CD14-positive monocyte (primary cell): ENCODE data around the gene ST3GAL2. TPM values are rescaled to one million over a fixed set of nuclear protein-coding genes. Genes with fewer than 3 reads are reported as not detected.

Experiments
- DNase-seq, 3 donors: peaks; one replicate each; pipeline ENCODE4 v3.0.0-alpha.2; 2011 to 2022
- H2AFZ ChIP-seq: 2 replicates; pipeline ENCODE4 v1.6.0; 2012; ENCODE audit warnings: mild to moderate bottlenecking, low read depth, low read length, inconsistent platforms; ENCODE audit not compliant: insufficient read depth, poor library complexity, severe bottlenecking
- H3K27ac ChIP-seq, 2 donors: 1 replicate in 1 of 2; 2 replicates in 1 of 2; pipeline ENCODE4 v1.5.1; 2012 to 2013; ENCODE audit warnings: low read length in 2 of 2, control low read depth in 1 of 2, inconsistent platforms in 1 of 2, low read depth in 1 of 2, mild to moderate bottlenecking in 1 of 2
- H3K27me3 ChIP-seq, 2 donors: one replicate each; pipeline versions ENCODE4 v1.6.0 to v1.6.1; 2011 to 2013; ENCODE audit warnings: low read length in 2 of 2; ENCODE audit not compliant: control insufficient read depth in 2 of 2, insufficient read depth in 2 of 2
- H3K36me3 ChIP-seq, 2 donors: replicated peaks in 1 of 2; 1 replicate in 1 of 2; 2 replicates in 1 of 2; pipeline versions ENCODE4 v1.5.1 to v1.6.1; 2012 to 2013; ENCODE audit warnings: low read length in 2 of 2, control low read depth in 1 of 2, inconsistent platforms in 1 of 2, mild to moderate bottlenecking in 1 of 2; ENCODE audit not compliant: insufficient read depth in 2 of 2, control insufficient read depth in 1 of 2
- H3K4me1 ChIP-seq, 2 donors: 1 replicate in 1 of 2; 2 replicates in 1 of 2; pipeline versions ENCODE4 v1.5.1 to v1.6.1; 2012 to 2013; ENCODE audit warnings: low read length in 2 of 2, control low read depth in 1 of 2, inconsistent platforms in 1 of 2, mild to moderate bottlenecking in 1 of 2, moderate library complexity in 1 of 2; ENCODE audit not compliant: insufficient read depth in 2 of 2, control insufficient read depth in 1 of 2
- H3K4me2 ChIP-seq: replicated peaks from 2 replicates; pipeline ENCODE3; 2012; ENCODE audit warnings: low read length, moderate library complexity, mild to moderate bottlenecking; ENCODE audit not compliant: poor library complexity, severe bottlenecking; ENCODE audit errors: extremely low read depth
- H3K4me3 ChIP-seq, 3 experiments: fragments of 200-600 bp in 1 of 3; sonication (generic) in 1 of 3; replicated peaks in 1 of 3; 1 replicate in 2 of 3; 2 replicates in 1 of 3; pipeline ENCODE4 v1.5.1; 2011 to 2013; ENCODE audit warnings: low read length in 3 of 3, mild to moderate bottlenecking in 3 of 3, control low read depth in 2 of 3, low read depth in 2 of 3, inconsistent platforms in 1 of 3, moderate library complexity in 1 of 3
- H3K79me2 ChIP-seq: 2 replicates; pipeline ENCODE4 v1.6.0; 2012; ENCODE audit warnings: mild to moderate bottlenecking, control low read depth, inconsistent platforms, low read length, moderate library complexity; ENCODE audit not compliant: insufficient read depth
- H3K9ac ChIP-seq: 2 replicates; pipeline ENCODE4 v1.6.0; 2017; ENCODE audit warnings: low read length, mild to moderate bottlenecking; ENCODE audit not compliant: insufficient read depth, poor library complexity, severe bottlenecking
- H3K9me3 ChIP-seq, 2 donors: replicated peaks in 1 of 2; 1 replicate in 1 of 2; 2 replicates in 1 of 2; pipeline versions ENCODE4 v1.5.1 to v1.6.1; 2012 to 2013; ENCODE audit warnings: low read length in 2 of 2, control low read depth in 1 of 2; ENCODE audit not compliant: control insufficient read depth in 1 of 2, insufficient read depth in 1 of 2
- H4K20me1 ChIP-seq: 2 replicates; pipeline ENCODE4 v1.6.0; 2012; ENCODE audit warnings: mild to moderate bottlenecking, low read length, control low read depth, moderate library complexity; ENCODE audit not compliant: insufficient read depth
- H3K27ac Mint-ChIP-seq, 7 donors: one replicate each; pipeline ENCODE4 v1.8.0; 2020; ENCODE audit warnings: mild to moderate bottlenecking in 7 of 7, mixed read lengths in 7 of 7, moderate library complexity in 6 of 7, inconsistent platforms in 2 of 7
- H3K27me3 Mint-ChIP-seq, 3 donors: one replicate each; pipeline ENCODE4 v1.8.0; 2021 to 2022; ENCODE audit warnings: low read depth in 3 of 3, mild to moderate bottlenecking in 3 of 3, mixed read lengths in 3 of 3, moderate library complexity in 3 of 3, inconsistent platforms in 1 of 3
- H3K36me3 Mint-ChIP-seq, 2 donors: one replicate each; pipeline ENCODE4 v1.8.0; 2020; ENCODE audit warnings: mixed read lengths in 2 of 2, inconsistent platforms in 1 of 2, mild to moderate bottlenecking in 1 of 2
- H3K4me1 Mint-ChIP-seq: one replicate; pipeline ENCODE4 v1.8.0; 2020; ENCODE audit warnings: mild to moderate bottlenecking, mixed read lengths
- H3K4me3 Mint-ChIP-seq, 2 donors: one replicate each; pipeline ENCODE4 v1.8.0; 2020; ENCODE audit warnings: mild to moderate bottlenecking in 2 of 2, mixed read lengths in 2 of 2, moderate library complexity in 1 of 2
- H3K9me3 Mint-ChIP-seq, 7 donors: one replicate each; pipeline ENCODE4 v1.8.0; 2020 to 2022; ENCODE audit warnings: mixed read lengths in 7 of 7, mild to moderate bottlenecking in 6 of 7, moderate library complexity in 6 of 7, inconsistent platforms in 2 of 7
- WGBS: methylation state at CpG from one replicate; pipeline ENCODE4 v1.1.5; 2013; ENCODE audit warnings: missing lambda C conversion rate; ENCODE audit not compliant: insufficient coverage; 5-methylcytosine and 5-hydroxymethylcytosine counted together
- intact Hi-C, 2 donors: fragments of 100-400 bp; cut with micrococcal nuclease; formaldehyde crosslinking; loops; one replicate each; pipeline versions ENCODE4 v1.15.0 to v1.15.1; 2023
- polyA plus RNA-seq, 3 donors: library from polyadenylated mRNA; depleted of rRNA in 1 of 3; unstranded in 2 of 3; stranded (reverse) in 1 of 3; fragments of 300-500 nt in 2 of 3; fragments of >200 nt in 1 of 3; fragmentation: Illumina TruSeq in 2 of 3; gene quantifications; 1 replicate in 2 of 3; 2 replicates in 1 of 3; pipeline ENCODE4 v1.2.3, GENCODE V29; 2012 to 2021
- TF ChIP-seq, protein P1 (sequence below): fragments of 200-600 bp; IDR thresholded peaks from one replicate; pipeline ENCODE4 v1.8.0; 2022; ENCODE audit warnings: antibody characterized with exemption, mild to moderate bottlenecking

The ST3GAL2 gene
- polyA plus RNA-seq, 3 donors, result 13.5 to 20.0 (median 18.4) TPM

DNA sequence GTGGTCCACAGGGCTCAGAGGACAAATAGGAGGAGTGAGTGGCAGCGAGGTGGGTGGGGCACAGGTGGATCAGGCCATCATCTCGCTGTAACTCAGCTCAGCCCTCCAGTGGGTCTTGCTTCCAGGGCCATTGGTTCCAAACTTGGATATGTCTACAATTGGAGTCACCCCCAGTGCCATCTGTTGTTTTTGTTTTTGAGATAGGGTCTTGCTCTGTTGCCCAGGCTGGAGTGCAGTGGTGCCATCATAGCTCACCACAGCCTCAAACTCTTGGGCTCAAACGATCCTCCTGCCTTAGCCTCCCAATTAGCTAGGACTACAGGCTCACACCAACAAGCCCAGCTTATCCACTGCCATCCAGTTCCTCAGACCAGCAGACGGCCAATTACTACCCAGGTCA is 46.3 kb downstream of the ST3GAL2 start:
- peaks cover 0 to 4% of the 10 kb centered on the region in 2 donors for H3K4me1 ChIP-seq
- no peaks in the 10 kb centered on the region for H3K9me3 ChIP-seq
- peaks cover 35 to 75% of the 10 kb centered on the region in 2 donors for H3K36me3 Mint-ChIP-seq
- H3K36me3 ChIP-seq, result peaks cover 10 to 69% of the 10 kb centered on the region in 2 donors
- H2AFZ ChIP-seq, result no peak overlapping the region
- H3K4me2 ChIP-seq, result no peak overlapping the region
- DNase-seq, result no peak
- H3K27me3 Mint-ChIP-seq, result peaks cover 0 to 2% (median 0%) of the 10 kb centered on the region in 3 donors
- no peaks in the 10 kb centered on the region for H3K27me3 ChIP-seq
- no peak overlapping the region for H3K4me3 ChIP-seq
- TF ChIP-seq, protein P1, sequence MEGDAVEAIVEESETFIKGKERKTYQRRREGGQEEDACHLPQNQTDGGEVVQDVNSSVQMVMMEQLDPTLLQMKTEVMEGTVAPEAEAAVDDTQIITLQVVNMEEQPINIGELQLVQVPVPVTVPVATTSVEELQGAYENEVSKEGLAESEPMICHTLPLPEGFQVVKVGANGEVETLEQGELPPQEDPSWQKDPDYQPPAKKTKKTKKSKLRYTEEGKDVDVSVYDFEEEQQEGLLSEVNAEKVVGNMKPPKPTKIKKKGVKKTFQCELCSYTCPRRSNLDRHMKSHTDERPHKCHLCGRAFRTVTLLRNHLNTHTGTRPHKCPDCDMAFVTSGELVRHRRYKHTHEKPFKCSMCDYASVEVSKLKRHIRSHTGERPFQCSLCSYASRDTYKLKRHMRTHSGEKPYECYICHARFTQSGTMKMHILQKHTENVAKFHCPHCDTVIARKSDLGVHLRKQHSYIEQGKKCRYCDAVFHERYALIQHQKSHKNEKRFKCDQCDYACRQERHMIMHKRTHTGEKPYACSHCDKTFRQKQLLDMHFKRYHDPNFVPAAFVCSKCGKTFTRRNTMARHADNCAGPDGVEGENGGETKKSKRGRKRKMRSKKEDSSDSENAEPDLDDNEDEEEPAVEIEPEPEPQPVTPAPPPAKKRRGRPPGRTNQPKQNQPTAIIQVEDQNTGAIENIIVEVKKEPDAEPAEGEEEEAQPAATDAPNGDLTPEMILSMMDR, result no peak
- H3K27ac Mint-ChIP-seq, result no peak overlapping the region
- no peak overlapping the region for H3K9ac ChIP-seq
- H3K4me1 Mint-ChIP-seq, result peaks cover 4% of the 10 kb centered on the region
- WGBS, result 100% methylated on average over 2 of the region's 4 CpGs
- no peak overlapping the region for H3K4me3 Mint-ChIP-seq
- H3K27ac ChIP-seq, result no peak overlapping the region
- intact Hi-C loops, result loop anchor here in 1 of 2 donors (5.0 kb wide), 1 partner anchor 45 kb away; the partner anchor contains the start of gene ST3GAL2
- no peaks in the 10 kb centered on the region for H3K79me2 ChIP-seq
- peaks cover 4% of the 10 kb centered on the region for H4K20me1 ChIP-seq
- no peaks in the 10 kb centered on the region for H3K9me3 Mint-ChIP-seq

DNA sequence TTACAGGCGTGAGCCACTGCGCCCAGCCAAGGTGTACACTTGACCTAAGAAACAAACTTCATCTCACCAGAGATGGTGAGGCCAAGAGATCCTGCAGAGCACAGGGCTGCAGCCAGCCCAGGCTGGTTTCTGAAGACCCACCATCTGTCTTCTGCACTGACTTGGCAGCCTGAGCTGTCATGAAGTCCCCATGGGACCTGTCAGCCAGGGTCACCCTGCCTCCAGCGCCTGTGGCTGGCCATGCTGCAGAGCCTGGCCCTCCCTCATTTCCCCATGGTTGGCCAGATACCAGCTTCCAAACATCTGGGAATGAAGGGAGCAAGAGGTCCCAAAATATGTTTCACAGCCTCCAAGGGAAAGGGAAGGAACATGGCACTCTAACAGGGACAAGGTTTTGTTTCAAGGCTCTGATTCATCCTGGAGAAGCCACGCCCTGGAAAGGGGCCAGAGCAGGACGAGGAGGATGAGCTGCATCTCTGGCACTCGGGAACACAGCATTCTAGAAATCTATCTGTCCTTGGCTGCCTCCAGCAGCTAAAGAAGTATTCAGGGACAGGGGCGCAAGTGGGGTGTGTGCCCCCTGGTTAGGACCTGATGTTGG is 46.9 kb downstream of the ST3GAL2 start:
- no peak overlapping the region for H3K4me2 ChIP-seq
- no peak overlapping the region for H2AFZ ChIP-seq
- no peak for DNase-seq
- WGBS, result 90% methylated on average over 6 of the region's 7 CpGs
- no peaks in the 10 kb centered on the region for H3K79me2 ChIP-seq
- H3K4me1 ChIP-seq, result peaks cover 0 to 4% of the 10 kb centered on the region in 2 donors
- Mint-ChIP-seq H3K36me3 (peaks cover 39 to 75% of the 10 kb centered on the region in 2 donors), H3K9me3 (no peaks in the 10 kb centered on the region), H3K4me3 (no peak overlapping the region), H3K27ac (no peak overlapping the region), H3K4me1 (peaks cover 4% of the 10 kb centered on the region), H3K27me3 (no peaks in the 10 kb centered on the region)
- H3K4me3 ChIP-seq, result no peak overlapping the region
- H4K20me1 ChIP-seq, result peaks cover 4% of the 10 kb centered on the region
- H3K36me3 ChIP-seq, result peaks cover 15 to 71% of the 10 kb centered on the region in 2 donors
- intact Hi-C loops, result loop anchor here in 1 of 2 donors (5.0 kb wide), 1 partner anchor 45 kb away; the partner anchor contains the start of gene ST3GAL2
- H3K9me3 ChIP-seq, result no peaks in the 10 kb centered on the region
- H3K27ac ChIP-seq, result no peak overlapping the region
- peak overlapping the region; percentile 15 for H3K9ac ChIP-seq
- TF ChIP-seq, protein P1, result no peak
- no peaks in the 10 kb centered on the region for H3K27me3 ChIP-seq
